Measurements from ENCODE around the gene JAG2. TPM values are rescaled to one million over a fixed set of nuclear protein-coding genes. Genes with fewer than 3 reads are reported as not detected.

JAG2 gene
- total and polyA plus RNA-seq, 2 of the 4 experiments (the other 2 are of a cell fraction): 0.18 to 0.58 TPM

DNA sequence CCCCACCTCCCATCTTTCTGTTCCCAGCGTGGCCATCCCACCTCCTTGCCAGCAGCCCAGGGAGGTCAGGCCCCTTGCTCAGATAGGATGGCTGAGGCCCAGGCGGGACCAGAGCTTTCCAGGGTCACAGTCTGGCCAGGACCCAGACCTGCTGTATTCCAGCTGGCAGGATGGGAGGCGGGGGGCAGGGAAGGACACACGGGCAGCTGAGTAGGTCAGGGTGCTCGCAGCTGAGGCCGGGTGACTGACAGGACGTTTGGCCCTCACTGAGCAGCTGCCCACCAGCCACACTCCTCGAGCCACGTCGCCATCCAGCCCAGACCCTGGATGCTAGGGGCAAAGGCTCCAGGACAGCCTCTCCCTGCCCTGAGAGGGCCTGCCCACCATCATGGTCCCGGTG, 8.5 kb upstream of the JAG2 start (continued):
- TF ChIP-seq USF2 (IDR thresholded peaks at IDR 0.05; ENCODE audit: low read depth, low read length) (no peak), FOS (IDR thresholded peaks at IDR 0.05; ENCODE audit: low read depth, low read length) (no peak)

GRCh38 chr14:105176513-105176912, 7.9 kb upstream of the JAG2 start:
- H3K4me1 ChIP-seq (ENCODE audit: control insufficient read depth, insufficient read depth, low read length): peaks cover 4% of the 10 kb centered on the region; the same call in 1 of the 2 replicates
- H4K91ac ChIP-seq (ENCODE audit: insufficient read depth, low read depth, low read length): no peak overlapping the region
- H2BK120ac ChIP-seq (ENCODE audit: low read depth, low read length): no peak overlapping the region
- no peak overlapping the region for H3K9ac ChIP-seq (ENCODE audit: low read depth, low read length)
- H2AK9ac ChIP-seq (replicated peaks; ENCODE audit: low read depth, low read length, poor library complexity): no peak overlapping the region
- H3K4me2 ChIP-seq (ENCODE audit: low read depth, low read length): no peak overlapping the region
- no peak overlapping the region for H2BK20ac ChIP-seq (ENCODE audit: low read depth, low read length)
- no peak overlapping the region for H2AK5ac ChIP-seq (ENCODE audit: low read depth, low read length)
- dilution Hi-C loops (cut with HindIII; ENCODE audit: low sequenced_read_pairs, unreplicated experiment): no loop called here
- no peak overlapping the region for H4K5ac ChIP-seq (ENCODE audit: low read depth, low read length)
- H3K79me1 ChIP-seq (ENCODE audit: low read depth in 1 of 2, low read length in 2 of 2): no peaks in the 10 kb centered on the region
- H4K8ac ChIP-seq (ENCODE audit: low read depth in 2 of 2, low read length in 2 of 2): no peak overlapping the region
- no peak overlapping the region for H3K18ac ChIP-seq (ENCODE audit: low read depth, low read length)
- intact Hi-C loops (cut with micrococcal nuclease): no loop called here
- ChIA-PET CTCF (no interaction called here), POLR2A (ENCODE audit: unreplicated experiment) (no interaction called here)
- no peak overlapping the region for H3K56ac ChIP-seq (ENCODE audit: extremely low read depth, insufficient read depth, low read length)
- no peak overlapping the region for H2AFZ ChIP-seq (replicated peaks; ENCODE audit: low read length, poor library complexity)
- DNase-seq: no peak
- no peak for ATAC-seq (ENCODE audit: low read depth)
- H3K27me3 ChIP-seq (ENCODE audit: control insufficient read depth, insufficient read depth, low read length): peaks cover 5% of the 10 kb centered on the region; the same call in 1 of the 2 replicates
- no peak overlapping the region for H3K4me3 ChIP-seq (ENCODE audit: insufficient read depth, low read depth, low read length)
- no peaks in the 10 kb centered on the region for H3K36me3 ChIP-seq (ENCODE audit: control insufficient read depth, insufficient read depth, low read length)
- peaks cover 4% of the 10 kb centered on the region; the same call in 1 of the 2 replicates for H4K20me1 ChIP-seq (ENCODE audit: insufficient read depth, low read length)
- no peak overlapping the region for H3K14ac ChIP-seq (replicated peaks; ENCODE audit: low read depth, low read length)
- no peak overlapping the region for H3K4ac ChIP-seq (ENCODE audit: low read depth, low read length)
- in situ Hi-C loops (cut with MboI; ENCODE audit: low sequenced_read_pairs): no loop called here
- H3K27ac ChIP-seq (ENCODE audit: insufficient read depth, low read length): no peak overlapping the region
- BruUV-seq (replicated peaks): no TSS peak
- no peak overlapping the region for H2BK5ac ChIP-seq (ENCODE audit: low read depth, low read length, poor library complexity, severe bottlenecking)
- WGBS, 2 experiments (ENCODE audit: extremely low coverage in 2 of 2, insufficient read length in 1 of 2): 66% methylated on average over 5 of the region's 15 CpGs; no CpG with 5 or more reads in 1 of the 2 experiments
- H2BK15ac ChIP-seq (ENCODE audit: low read depth, low read length): no peak overlapping the region
- no peak overlapping the region for H3K23ac ChIP-seq (ENCODE audit: low read depth, low read length)
- TF ChIP-seq, protein P1, sequence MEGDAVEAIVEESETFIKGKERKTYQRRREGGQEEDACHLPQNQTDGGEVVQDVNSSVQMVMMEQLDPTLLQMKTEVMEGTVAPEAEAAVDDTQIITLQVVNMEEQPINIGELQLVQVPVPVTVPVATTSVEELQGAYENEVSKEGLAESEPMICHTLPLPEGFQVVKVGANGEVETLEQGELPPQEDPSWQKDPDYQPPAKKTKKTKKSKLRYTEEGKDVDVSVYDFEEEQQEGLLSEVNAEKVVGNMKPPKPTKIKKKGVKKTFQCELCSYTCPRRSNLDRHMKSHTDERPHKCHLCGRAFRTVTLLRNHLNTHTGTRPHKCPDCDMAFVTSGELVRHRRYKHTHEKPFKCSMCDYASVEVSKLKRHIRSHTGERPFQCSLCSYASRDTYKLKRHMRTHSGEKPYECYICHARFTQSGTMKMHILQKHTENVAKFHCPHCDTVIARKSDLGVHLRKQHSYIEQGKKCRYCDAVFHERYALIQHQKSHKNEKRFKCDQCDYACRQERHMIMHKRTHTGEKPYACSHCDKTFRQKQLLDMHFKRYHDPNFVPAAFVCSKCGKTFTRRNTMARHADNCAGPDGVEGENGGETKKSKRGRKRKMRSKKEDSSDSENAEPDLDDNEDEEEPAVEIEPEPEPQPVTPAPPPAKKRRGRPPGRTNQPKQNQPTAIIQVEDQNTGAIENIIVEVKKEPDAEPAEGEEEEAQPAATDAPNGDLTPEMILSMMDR (conservative IDR thresholded peaks at IDR 0.05; ENCODE audit: low read depth, low read length): no peak
- TF ChIP-seq MXI1 (IDR thresholded peaks at IDR 0.05; ENCODE audit: borderline replicate concordance, low read depth, low read length): no peak
- no peak for TF ChIP-seq CEBPB (IDR thresholded peaks at IDR 0.05; ENCODE audit: low read depth, low read length)
- TF ChIP-seq RCOR1 (IDR thresholded peaks at IDR 0.05; ENCODE audit: insufficient replicate concordance, low read length): no peak
- TF ChIP-seq FOS (IDR thresholded peaks at IDR 0.05; ENCODE audit: low read depth, low read length): no peak
- no peak for TF ChIP-seq CHD1 (IDR thresholded peaks at IDR 0.05; ENCODE audit: low read depth, low read length)
- no peak for TF ChIP-seq BHLHE40 (IDR thresholded peaks at IDR 0.05; ENCODE audit: low read depth, low read length)
- no peak for TF ChIP-seq RAD21 (IDR thresholded peaks at IDR 0.05; ENCODE audit: low read length)
- TF ChIP-seq MAFK (IDR thresholded peaks at IDR 0.05; ENCODE audit: low read depth, low read length): no peak
- no peak for TF ChIP-seq SMC3 (IDR thresholded peaks at IDR 0.05; ENCODE audit: low read depth, low read length)
- TF ChIP-seq MAZ (IDR thresholded peaks at IDR 0.05; ENCODE audit: borderline replicate concordance, low read depth, low read length): no peak
- TF ChIP-seq, protein P2, sequence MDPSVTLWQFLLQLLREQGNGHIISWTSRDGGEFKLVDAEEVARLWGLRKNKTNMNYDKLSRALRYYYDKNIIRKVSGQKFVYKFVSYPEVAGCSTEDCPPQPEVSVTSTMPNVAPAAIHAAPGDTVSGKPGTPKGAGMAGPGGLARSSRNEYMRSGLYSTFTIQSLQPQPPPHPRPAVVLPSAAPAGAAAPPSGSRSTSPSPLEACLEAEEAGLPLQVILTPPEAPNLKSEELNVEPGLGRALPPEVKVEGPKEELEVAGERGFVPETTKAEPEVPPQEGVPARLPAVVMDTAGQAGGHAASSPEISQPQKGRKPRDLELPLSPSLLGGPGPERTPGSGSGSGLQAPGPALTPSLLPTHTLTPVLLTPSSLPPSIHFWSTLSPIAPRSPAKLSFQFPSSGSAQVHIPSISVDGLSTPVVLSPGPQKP (IDR thresholded peaks at IDR 0.05; ENCODE audit: borderline replicate concordance, low read depth, low read length): no peak
- H3K9me1 ChIP-seq (ENCODE audit: insufficient read depth, low read length): no peaks in the 10 kb centered on the region
- no peaks in the 10 kb centered on the region for H3K9me3 ChIP-seq (ENCODE audit: control insufficient read depth, insufficient read depth, low read length)

All from IMR-90 (cell line).